Endothelial cell of umbilical vein (primary cell): ENCODE data around the gene ZNF831. TPM values are rescaled to one million over a fixed set of nuclear protein-coding genes. Genes with fewer than 3 reads are reported as not detected.

Source experiments
- BruUV-seq: library from RNA; stranded (reverse); fragments of 400-500 nt; replicated peaks from 2 replicates; lab custom pipeline; 2021; lab: Mats Ljungman, UMichigan
- CTCF ChIA-PET: fragments of 300-600, 350-600 bp; sonication (Branson Sonifier 250); formaldehyde crosslinking; loops from one replicate; lab custom pipeline; 2021; ENCODE audit warnings: antibody characterized with exemption, inconsistent platforms; lab: Charles Lee
- POLR2A ChIA-PET: fragments of 300-600, 350-600 bp; sonication (Branson Sonifier 250); formaldehyde crosslinking; loops from one replicate; lab custom pipeline; 2021; ENCODE audit warnings: antibody characterized with exemption, inconsistent platforms; lab: Charles Lee
- DNase-seq: peaks from one replicate; pipeline ENCODE4 v3.0.0-alpha.2; 2011; ENCODE audit warnings: low read depth, low spot score
- FAIRE-seq: peaks from 2 replicates; lab custom pipeline; 2011; peaks lifted over from hg19 to GRCh38; lab: Jason Lieb, UNC
- H2AFZ ChIP-seq: 2 replicates; pipeline ENCODE4 v1.6.0; 2012; ENCODE audit warnings: low read depth, low read length, control low read depth, inconsistent platforms
- H3K27ac ChIP-seq: 2 replicates; pipeline ENCODE4 v1.5.1; 2011; ENCODE audit warnings: low read depth, mild to moderate bottlenecking, control low read depth, low read length, moderate library complexity; ENCODE audit not compliant: insufficient read depth
- H3K27me3 ChIP-seq, 2 experiments: 2 replicates each; pipeline versions ENCODE4 v1.6.0 to v1.6.1; 2011; ENCODE audit warnings: low read length in 2 of 2, mixed read lengths in 1 of 2; ENCODE audit not compliant: control insufficient read depth in 2 of 2, insufficient read depth in 2 of 2
- H3K36me3 ChIP-seq, 2 experiments: 2 replicates in 1 of 2; 3 replicates in 1 of 2; pipeline ENCODE4 v1.5.1; 2011; ENCODE audit warnings: low read length in 2 of 2, mild to moderate bottlenecking in 1 of 2, moderate library complexity in 1 of 2; ENCODE audit not compliant: control insufficient read depth in 2 of 2, insufficient read depth in 2 of 2; ENCODE audit errors: extremely low read depth in 1 of 2
- H3K4me1 ChIP-seq: 3 replicates; pipeline ENCODE4 v1.5.1; 2011; ENCODE audit warnings: mild to moderate bottlenecking, low read length; ENCODE audit not compliant: control insufficient read depth, insufficient read depth; ENCODE audit errors: extremely low read depth
- H3K4me2 ChIP-seq: 2 replicates; pipeline ENCODE4 v1.6.1; 2011; ENCODE audit warnings: low read length, control low read depth, mixed read lengths; ENCODE audit not compliant: insufficient read depth
- H3K4me3 ChIP-seq, 3 experiments: fragments of 200-600 bp in 1 of 3; sonication (generic), shearing (Covaris generic) in 1 of 3; replicated peaks in 1 of 3; 2 replicates each; pipeline ENCODE4 v1.5.1; 2011 to 2016; ENCODE audit warnings: control low read depth in 3 of 3, low read length in 3 of 3, mild to moderate bottlenecking in 2 of 3, inconsistent platforms in 1 of 3, low read depth in 1 of 3, moderate library complexity in 1 of 3; ENCODE audit not compliant: insufficient read depth in 1 of 3
- H3K79me2 ChIP-seq: 2 replicates; pipeline ENCODE4 v1.6.0; 2012; ENCODE audit warnings: low read length, inconsistent platforms; ENCODE audit not compliant: control insufficient read depth, insufficient read depth
- H3K9ac ChIP-seq: replicated peaks from 2 replicates; pipeline ENCODE3; 2011; ENCODE audit warnings: low read length, control low read depth; ENCODE audit not compliant: insufficient read depth; ENCODE audit errors: extremely low read depth
- H3K9me1 ChIP-seq: replicated peaks from 3 replicates; pipeline ENCODE4 v1.6.0; 2011; ENCODE audit warnings: mild to moderate bottlenecking, low read length; ENCODE audit not compliant: control insufficient read depth, insufficient read depth; ENCODE audit errors: extremely low read depth
- H3K9me3 ChIP-seq: replicated peaks from 2 replicates; pipeline ENCODE4 v1.5.1; 2012; ENCODE audit warnings: low read length, inconsistent platforms; ENCODE audit not compliant: control insufficient read depth, insufficient read depth
- H4K20me1 ChIP-seq: replicated peaks from 2 replicates; pipeline ENCODE3; 2011; ENCODE audit warnings: mild to moderate bottlenecking, low read length; ENCODE audit not compliant: control insufficient read depth, insufficient read depth; ENCODE audit errors: extremely low read depth
- EZH2 ChIP-seq: IDR thresholded peaks from 2 replicates; pipeline ENCODE4 v1.6.1; 2012; ENCODE audit warnings: borderline replicate concordance, low read depth, mild to moderate bottlenecking, moderate library complexity, low read length, inconsistent platforms; ENCODE audit not compliant: severe bottlenecking
- FOS ChIP-seq: IDR thresholded peaks from 2 replicates; pipeline ENCODE4 v1.6.1; 2011; ENCODE audit warnings: mild to moderate bottlenecking, low read length, moderate library complexity, borderline replicate concordance; ENCODE audit not compliant: insufficient read depth
- GATA2 ChIP-seq: IDR thresholded peaks from 2 replicates; pipeline ENCODE4 v1.7.0; 2011; ENCODE audit warnings: low read depth, mild to moderate bottlenecking, moderate library complexity, mixed read lengths, low read length; ENCODE audit not compliant: insufficient read length, insufficient read depth
- JUN ChIP-seq: IDR thresholded peaks from 2 replicates; pipeline ENCODE4 v1.6.1; 2011; ENCODE audit warnings: borderline replicate concordance, low read depth; ENCODE audit not compliant: insufficient read length, insufficient read depth
- MYC ChIP-seq: IDR thresholded peaks from one replicate; pipeline ENCODE4 v1.6.1; 2011; ENCODE audit warnings: mild to moderate bottlenecking, low read depth, low read length
- POLR2A ChIP-seq: IDR thresholded peaks from 2 replicates; pipeline ENCODE4 v1.6.1; 2012; ENCODE audit warnings: low read depth, mild to moderate bottlenecking, control low read depth, low read length
- POLR2AphosphoS5 ChIP-seq: IDR thresholded peaks from 2 replicates; pipeline ENCODE4 v1.6.1; 2012; ENCODE audit warnings: low read depth, mild to moderate bottlenecking, control low read depth, low read length, moderate library complexity; ENCODE audit not compliant: insufficient read depth
- dilution Hi-C: fragments of 300-500 bp; cut with MboI; formaldehyde crosslinking; loops from one replicate; pipeline ENCODE4 v1.15.0; 2019; ENCODE audit warnings: low sequenced_read_pairs; ENCODE audit not compliant: extremely low pct_ligation_motif_present
- intact Hi-C: fragments of 100-400 bp; cut with micrococcal nuclease; formaldehyde crosslinking; loops from one replicate; pipeline ENCODE4 v1.10.0; 2022
- polyA plus RNA-seq, 4 experiments: library from polyadenylated mRNA; depleted of rRNA in 3 of 4; stranded (reverse) in 3 of 4; unstranded in 1 of 4; fragments of >200 nt; gene quantifications; 2 replicates each; pipeline versions ENCODE4 v1.2.1 to v1.2.3, GENCODE V29; 2011 to 2012; ENCODE audit warnings: missing spikeins in 1 of 4
- total RNA-seq: library from RNA; stranded (reverse); gene quantifications from 2 replicates; pipeline ENCODE4 v1.2.3, GENCODE V29; 2021
- TF ChIP-seq, protein P1 (sequence below), 2 donors: IDR thresholded peaks; 1 replicate in 1 of 2; 2 replicates in 1 of 2; pipeline ENCODE4 v1.5.1; 2011; ENCODE audit warnings: low read length in 2 of 2, mild to moderate bottlenecking in 2 of 2, moderate library complexity in 2 of 2, control low read depth in 1 of 2, inconsistent platforms in 1 of 2, low read depth in 1 of 2; ENCODE audit not compliant: insufficient read depth in 1 of 2; ENCODE audit errors: extremely low read depth in 1 of 2
- TF ChIP-seq, protein P2 (sequence below): IDR thresholded peaks from 2 replicates; pipeline ENCODE4 v1.6.1; 2011; ENCODE audit not compliant: insufficient read depth, insufficient read length

Gene ZNF831
- total and polyA plus RNA-seq, 2 donors (not counting 3 experiments of a cell fraction or from before 2014, with no cell fraction given): not detected

DNA sequence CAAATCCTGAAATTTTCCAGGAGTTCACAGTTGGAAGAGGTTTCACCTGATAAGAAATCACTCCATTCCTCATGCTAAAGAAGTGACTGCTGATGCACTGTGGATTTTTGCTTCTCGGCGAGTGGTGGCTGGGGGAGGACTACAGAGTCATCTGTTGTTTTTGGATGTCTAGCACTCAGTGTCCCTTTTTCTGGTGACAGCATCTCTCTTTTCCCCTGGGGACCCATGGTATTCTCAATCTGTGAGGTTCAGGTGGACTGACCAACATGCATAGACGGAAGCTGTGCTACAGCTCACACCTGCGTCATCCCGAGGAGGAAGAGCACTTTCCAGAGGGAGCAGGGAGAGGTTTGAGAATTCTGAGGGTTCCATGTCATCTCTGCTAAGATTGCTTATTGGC is 42.7 kb upstream of the ZNF831 start:
- intact Hi-C loops: no loop called here
- CTCF ChIA-PET: interaction anchor here (1.1 to 1.7 kb wide), 2 partner anchors 9 to 102 kb away, joined by 3 read pairs; no protein-coding TSS in a partner anchor
- H3K27ac ChIP-seq: no peak overlapping the region
- H2AFZ ChIP-seq: no peak overlapping the region
- H3K9ac ChIP-seq: no peak overlapping the region
- H3K9me3 ChIP-seq: no peaks in the 10 kb centered on the region
- H3K79me2 ChIP-seq: no peaks in the 10 kb centered on the region
- TF ChIP-seq EZH2 (no peak), GATA2 (no peak), JUN (no peak), FOS (no peak), MYC (no peak), POLR2AphosphoS5 (no peak), POLR2A (no peak)
- TF ChIP-seq, protein P1, sequence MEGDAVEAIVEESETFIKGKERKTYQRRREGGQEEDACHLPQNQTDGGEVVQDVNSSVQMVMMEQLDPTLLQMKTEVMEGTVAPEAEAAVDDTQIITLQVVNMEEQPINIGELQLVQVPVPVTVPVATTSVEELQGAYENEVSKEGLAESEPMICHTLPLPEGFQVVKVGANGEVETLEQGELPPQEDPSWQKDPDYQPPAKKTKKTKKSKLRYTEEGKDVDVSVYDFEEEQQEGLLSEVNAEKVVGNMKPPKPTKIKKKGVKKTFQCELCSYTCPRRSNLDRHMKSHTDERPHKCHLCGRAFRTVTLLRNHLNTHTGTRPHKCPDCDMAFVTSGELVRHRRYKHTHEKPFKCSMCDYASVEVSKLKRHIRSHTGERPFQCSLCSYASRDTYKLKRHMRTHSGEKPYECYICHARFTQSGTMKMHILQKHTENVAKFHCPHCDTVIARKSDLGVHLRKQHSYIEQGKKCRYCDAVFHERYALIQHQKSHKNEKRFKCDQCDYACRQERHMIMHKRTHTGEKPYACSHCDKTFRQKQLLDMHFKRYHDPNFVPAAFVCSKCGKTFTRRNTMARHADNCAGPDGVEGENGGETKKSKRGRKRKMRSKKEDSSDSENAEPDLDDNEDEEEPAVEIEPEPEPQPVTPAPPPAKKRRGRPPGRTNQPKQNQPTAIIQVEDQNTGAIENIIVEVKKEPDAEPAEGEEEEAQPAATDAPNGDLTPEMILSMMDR (IDR thresholded peaks at IDR 0.05; ENCODE audit: extremely low read depth in 1 of 2, insufficient read depth in 1 of 2, low read depth in 1 of 2, low read length in 2 of 2): no peak
- TF ChIP-seq, protein P2, sequence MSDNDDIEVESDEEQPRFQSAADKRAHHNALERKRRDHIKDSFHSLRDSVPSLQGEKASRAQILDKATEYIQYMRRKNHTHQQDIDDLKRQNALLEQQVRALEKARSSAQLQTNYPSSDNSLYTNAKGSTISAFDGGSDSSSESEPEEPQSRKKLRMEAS: no peak
- H3K9me1 ChIP-seq: no peaks in the 10 kb centered on the region
- no peaks in the 10 kb centered on the region for H3K27me3 ChIP-seq
- BruUV-seq: no TSS peak
- H4K20me1 ChIP-seq: no peaks in the 10 kb centered on the region
- POLR2A ChIA-PET: no interaction called here
- no peak overlapping the region for H3K4me2 ChIP-seq
- no peak overlapping the region for H3K4me3 ChIP-seq
- dilution Hi-C loops: no loop called here
- no peaks in the 10 kb centered on the region for H3K36me3 ChIP-seq
- no peak for DNase-seq
- FAIRE-seq: no peak
- no peaks in the 10 kb centered on the region for H3K4me1 ChIP-seq
